H1 (cell line): ENCODE measurements around the gene NEK2.

Experiments
- CHD2 ChIP-seq: IDR thresholded peaks from 2 replicates; pipeline ENCODE4 v1.6.1; 2012; ENCODE audit warnings: low read length, improper control_type of control experiment
- CTCF ChIP-seq, 3 experiments: IDR thresholded peaks; 1 replicate in 2 of 3; 2 replicates in 1 of 3; pipeline versions ENCODE4 v1.5.1 to v1.6.1; 2011; ENCODE audit warnings: low read length in 3 of 3, mild to moderate bottlenecking in 3 of 3, inconsistent platforms in 2 of 3, low read depth in 1 of 3, moderate library complexity in 1 of 3; ENCODE audit not compliant: insufficient read depth in 1 of 3; ENCODE audit errors: control extremely low read depth in 1 of 3
- EGR1 ChIP-seq: IDR thresholded peaks from 2 replicates; pipeline ENCODE4 v1.6.1; 2011; ENCODE audit warnings: low read depth, low read length, borderline replicate concordance
- EZH2 ChIP-seq: fragments of 200-600 bp; sonication (generic); IDR thresholded peaks from 2 replicates; pipeline ENCODE4 v1.7.1; 2012; ENCODE audit warnings: low read depth, mild to moderate bottlenecking, moderate library complexity, low read length, inconsistent platforms; ENCODE audit not compliant: severe bottlenecking
- GABPA ChIP-seq: IDR thresholded peaks from 2 replicates; pipeline ENCODE4 v1.6.1; 2011; ENCODE audit warnings: mild to moderate bottlenecking, low read length, moderate library complexity, borderline replicate concordance; ENCODE audit not compliant: insufficient read depth
- GTF2F1 ChIP-seq: IDR thresholded peaks from 2 replicates; pipeline ENCODE4 v1.6.1; 2012; ENCODE audit warnings: low read depth, low read length, improper control_type of control experiment, borderline replicate concordance
- PHF8 ChIP-seq: fragments of 200-600 bp; sonication (generic); conservative IDR thresholded peaks from 2 replicates; pipeline ENCODE4 v1.7.1; 2012; ENCODE audit warnings: low read depth, mild to moderate bottlenecking, inconsistent platforms, low read length, moderate library complexity
- POLR2A ChIP-seq, 2 experiments: IDR thresholded peaks; 1 replicate in 1 of 2; 2 replicates in 1 of 2; pipeline ENCODE4 v1.6.1; 2011; ENCODE audit warnings: low read depth in 2 of 2, low read length in 2 of 2, mild to moderate bottlenecking in 2 of 2; ENCODE audit errors: control extremely low read depth in 1 of 2
- RAD21 ChIP-seq, 2 experiments: IDR thresholded peaks in 1 of 2; conservative IDR thresholded peaks in 1 of 2; 2 replicates each; pipeline ENCODE4 v1.6.1; 2011; ENCODE audit warnings: low read depth in 2 of 2, low read length in 2 of 2, improper control_type of control experiment in 1 of 2, inconsistent platforms in 1 of 2, mild to moderate bottlenecking in 1 of 2, moderate library complexity in 1 of 2
- RFX5 ChIP-seq: IDR thresholded peaks from 2 replicates; pipeline ENCODE4 v1.6.1; 2011; ENCODE audit warnings: low read depth, low read length, improper control_type of control experiment, borderline replicate concordance
- SIN3A ChIP-seq, 2 experiments: IDR thresholded peaks in 1 of 2; conservative IDR thresholded peaks in 1 of 2; 2 replicates each; pipeline ENCODE4 v1.6.1; 2011 to 2012; ENCODE audit warnings: low read length in 2 of 2, improper control_type of control experiment in 1 of 2, low read depth in 1 of 2, mild to moderate bottlenecking in 1 of 2
- TAF1 ChIP-seq: IDR thresholded peaks from 2 replicates; pipeline ENCODE4 v1.6.1; 2011; ENCODE audit warnings: mild to moderate bottlenecking, low read depth, low read length
- USF2 ChIP-seq: IDR thresholded peaks from 2 replicates; pipeline ENCODE4 v1.6.1; 2011; ENCODE audit warnings: low read length, improper control_type of control experiment

DNA sequence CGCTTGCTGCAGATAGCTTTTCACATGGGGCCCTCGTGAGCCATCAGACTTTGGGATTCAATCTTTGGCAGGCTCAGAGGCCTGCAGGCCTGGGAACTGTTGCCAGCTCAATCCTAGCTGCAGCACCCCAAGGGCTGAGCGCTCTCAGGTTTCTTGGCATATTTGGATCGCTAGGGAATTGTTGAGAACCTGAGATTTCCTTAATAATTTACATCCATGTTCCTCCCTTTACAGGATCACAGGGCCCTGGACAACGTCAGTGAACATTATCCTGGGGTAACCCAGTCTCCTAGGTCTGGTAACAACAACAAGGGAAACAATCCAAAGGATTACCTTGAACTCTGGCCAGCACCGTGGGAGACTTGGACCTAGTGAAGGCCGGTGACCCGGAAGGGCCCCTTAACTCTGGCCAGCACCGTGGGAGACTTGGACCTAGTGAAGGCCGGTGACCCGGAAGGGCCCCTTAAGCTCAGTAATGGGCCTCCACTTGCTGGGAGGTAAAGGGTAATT is 49.3 kb upstream of the NEK2 start:
- TF ChIP-seq TAF1 (no peak), CTCF (IDR thresholded peaks at IDR 0.05; ENCODE audit: control extremely low read depth in 1 of 3, insufficient read depth in 1 of 3, low read depth in 1 of 3, low read length in 3 of 3) (no peak), GABPA (no peak), USF2 (no peak), POLR2A (IDR thresholded peaks at IDR 0.05; ENCODE audit: control extremely low read depth in 1 of 2, low read depth in 2 of 2, low read length in 2 of 2) (no peak), PHF8 (no peak), CHD2 (no peak), SIN3A (conservative IDR thresholded peaks at IDR 0.05 in 1 of 2, IDR thresholded peaks at IDR 0.05 in 1 of 2; ENCODE audit: low read depth in 1 of 2, low read length in 2 of 2) (no peak), EZH2 (no peak), RAD21 (IDR thresholded peaks at IDR 0.05 in 1 of 2, conservative IDR thresholded peaks at IDR 0.05 in 1 of 2; ENCODE audit: low read depth in 2 of 2, low read length in 2 of 2) (no peak), RFX5 (no peak), EGR1 (no peak), GTF2F1 (no peak)
